ENCODE results near the gene DENND1B.

DNA sequence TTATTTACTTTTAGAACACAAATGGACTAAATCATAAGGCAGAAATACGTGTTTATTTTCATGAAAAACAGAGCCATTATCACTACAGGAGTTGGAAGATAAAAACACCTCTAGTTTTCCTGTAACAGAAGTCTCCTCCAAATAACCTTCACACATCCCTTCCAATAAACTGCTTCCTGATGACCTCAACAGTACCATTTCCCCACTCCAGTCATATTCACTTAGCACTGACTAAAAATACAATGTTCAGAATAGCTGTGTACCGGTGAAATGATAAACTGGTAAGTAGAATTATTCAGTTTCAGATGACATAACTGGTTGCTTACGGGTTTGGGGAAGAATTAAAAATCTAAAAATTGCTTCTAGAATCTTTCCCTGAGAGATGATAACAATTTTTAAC, 137.9 kb downstream of the DENND1B start:
- no peak for TF ChIP-seq CTCF (IDR thresholded peaks at IDR 0.05 in 2 of 3, conservative IDR thresholded peaks at IDR 0.05 in 1 of 3; ENCODE audit: borderline replicate concordance in 1 of 3, insufficient read depth in 1 of 3, low read depth in 2 of 3, low read length in 2 of 3)
- no peak for TF ChIP-seq EZH2 (IDR thresholded peaks at IDR 0.05)
- TF ChIP-seq CEBPB (IDR thresholded peaks at IDR 0.05; ENCODE audit: low read depth), result no peak

All from HCT116 (cell line).